Sciatic nerve (tissue), 2 donors: ENCODE measurements around the gene MRPL14. TPM values are rescaled to one million over a fixed set of nuclear protein-coding genes. Genes with fewer than 3 reads are reported as not detected.
A peak's percentile ranks its signal among the peaks of the same experiment; 100 is the strongest.
"Not testable (repeated sequence)": the region's sequence is repeated elsewhere in the genome, so short reads cannot be mapped to it uniquely, and the experiment has no call there.

ENCODE experiments used
- ATAC-seq: fragments of 200-7000 bp; cut with Tn5 transposase; one replicate; pipeline ENCODE4 v1.9.1; 2020; ENCODE audit warnings: mild to moderate bottlenecking, moderate library complexity
- DNase-seq: peaks from one replicate; pipeline ENCODE4 v3.0.0-alpha.2; 2020; ENCODE audit warnings: low spot score
- intact Hi-C: fragments of 100-400 bp; cut with DNase I; formaldehyde crosslinking; loops from one replicate; pipeline ENCODE4 v1.14.2; 2022
- total RNA-seq: library from RNA; stranded (reverse); fragmentation: NEBNext Ultra II Directional; extraction: Animal tissue kit (Norgen Biotek cat#: 25700); gene quantifications from one replicate; pipeline ENCODE4 v1.2.1, GENCODE V29; 2021
- donor health status: DM: no; HTN: no; CAD: no.
- donor health status: DM: no; HTN: no; CAD: no.

Gene MRPL14
- total RNA-seq, 1 donor from 2014 or later, result 21.8 TPM

DNA sequence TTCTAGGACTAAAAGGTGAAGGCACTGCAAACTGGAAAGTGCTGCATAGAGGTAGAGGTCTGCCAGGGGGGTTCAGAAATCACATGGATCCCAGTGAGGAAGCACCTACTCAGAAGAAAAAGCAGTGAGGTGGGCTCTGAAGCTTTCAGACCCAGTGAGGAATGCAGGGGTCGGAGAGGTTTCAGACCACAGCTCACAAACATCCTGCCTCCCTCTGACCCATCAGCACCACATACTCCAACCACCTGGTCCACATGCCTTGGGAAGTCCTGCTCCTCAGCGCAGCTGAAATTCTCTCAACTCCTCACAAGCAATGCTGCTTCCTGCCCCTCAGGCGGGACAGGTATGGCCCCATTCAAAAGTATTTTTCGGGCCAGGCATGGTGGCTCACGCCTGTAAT, 20.2 kb downstream of the MRPL14 start:
- DNase-seq (no peak), ATAC-seq (no peak)
- intact Hi-C loops, result no loop called here

DNA sequence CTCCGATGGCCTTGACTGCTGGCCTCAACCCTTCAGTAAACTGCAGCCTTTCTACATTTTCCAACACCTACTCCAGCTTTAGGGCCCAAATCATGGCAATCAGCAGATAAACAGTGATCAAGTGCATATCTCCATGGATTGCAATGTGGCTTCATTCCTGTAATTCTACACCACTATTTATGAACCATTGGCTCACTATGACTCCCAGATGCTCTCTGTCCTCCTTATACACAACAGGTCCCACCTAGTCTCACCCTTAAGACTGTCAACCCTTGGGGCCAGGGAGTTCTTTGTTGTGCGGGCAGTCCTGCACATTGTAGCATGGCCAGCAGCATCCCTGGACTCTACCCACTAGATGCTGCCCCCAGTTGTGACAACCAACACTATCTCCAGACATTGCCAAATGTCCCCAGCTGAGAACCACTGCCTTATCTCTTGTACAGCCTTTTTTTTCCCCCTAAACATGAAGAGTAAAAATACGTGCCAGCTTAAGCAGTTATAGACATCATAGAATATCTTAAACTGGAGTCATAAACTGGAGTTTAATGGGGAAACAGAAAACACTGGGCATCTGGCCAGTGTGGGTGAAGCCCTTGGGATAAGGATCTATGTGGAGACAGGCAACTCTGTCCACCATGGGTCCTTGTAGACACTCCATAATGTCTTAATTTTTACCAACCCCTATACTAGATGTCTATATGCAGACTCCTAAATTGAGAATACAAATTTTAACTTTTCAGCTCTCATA, 21.1 kb downstream of the MRPL14 start:
- ATAC-seq, result no peak
- DNase-seq, result no peak
- intact Hi-C loops, result no loop called here

DNA sequence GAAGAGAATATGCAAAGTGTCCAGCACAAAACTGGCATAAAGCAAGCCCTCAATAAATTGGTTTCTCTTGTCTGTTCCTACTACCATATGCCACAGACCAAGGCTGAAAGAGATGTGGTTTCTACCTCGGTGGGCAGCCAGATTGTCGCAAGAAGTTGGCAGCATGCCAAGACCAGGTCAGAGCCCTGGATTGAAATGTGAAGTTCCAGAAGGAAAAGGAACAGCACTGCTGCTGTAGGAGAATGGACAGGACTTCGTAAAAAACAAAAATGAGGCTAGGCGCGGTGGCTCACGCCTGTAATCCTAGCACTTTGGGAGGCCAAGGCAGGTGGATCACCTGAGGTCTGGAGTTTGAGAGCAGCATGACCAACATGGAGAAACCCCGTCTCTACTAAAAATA, 22.1 kb downstream of the MRPL14 start:
- intact Hi-C loops, result no loop called here
- DNase-seq (no peak), ATAC-seq (no peak)

- no peak for DNase-seq
- peak; percentile 70 for ATAC-seq
- intact Hi-C loops, result no loop called here
Observed at GRCh38 chr6:44104481-44105021, 22.7 kb downstream of the MRPL14 start.

GRCh38 chr6:44102527-44102926, 24.7 kb downstream of the MRPL14 start:
- intact Hi-C loops, result no loop called here
- no peak for ATAC-seq

GRCh38 chr6:44101832-44102231, 25.4 kb downstream of the MRPL14 start:
- no peak for DNase-seq
- intact Hi-C loops, result no loop called here
- no peak for ATAC-seq

More at GRCh38 chr6:44102527-44102926, 24.7 kb downstream of the MRPL14 start:
- DNase-seq, result no peak

DNA sequence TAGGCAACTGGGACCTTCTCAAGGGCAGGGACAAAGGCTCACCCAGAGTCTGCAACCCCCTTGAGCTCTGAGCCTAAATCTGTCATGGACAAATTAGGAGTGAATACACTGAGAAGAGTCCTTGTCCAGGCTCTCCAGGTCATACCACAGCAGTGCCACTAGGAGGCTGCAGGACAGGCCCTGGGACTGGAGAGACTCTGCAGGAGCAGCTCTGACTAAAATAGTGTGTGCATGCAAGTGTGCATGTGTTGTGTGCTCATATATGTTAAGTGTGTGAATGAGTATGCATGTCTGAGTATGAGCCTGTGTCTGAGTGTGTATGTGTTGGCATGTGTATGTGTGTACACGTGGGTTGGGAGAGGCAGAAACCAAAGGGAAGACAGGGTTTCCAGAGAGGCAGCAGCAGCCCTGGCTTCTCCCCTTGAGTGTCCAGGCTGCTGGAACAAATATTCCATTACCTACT, 27.1 kb downstream of the MRPL14 start:
- intact Hi-C loops, result no loop called here
- DNase-seq (no peak), ATAC-seq (no peak)

- ATAC-seq, result no peak
- intact Hi-C loops, result loop anchor here (5.0 kb wide), 1 partner anchor 53 kb away; no protein-coding TSS in a partner anchor
- no peak for DNase-seq
Observed at GRCh38 chr6:44099192-44099591, 28.1 kb downstream of the MRPL14 start.

DNA sequence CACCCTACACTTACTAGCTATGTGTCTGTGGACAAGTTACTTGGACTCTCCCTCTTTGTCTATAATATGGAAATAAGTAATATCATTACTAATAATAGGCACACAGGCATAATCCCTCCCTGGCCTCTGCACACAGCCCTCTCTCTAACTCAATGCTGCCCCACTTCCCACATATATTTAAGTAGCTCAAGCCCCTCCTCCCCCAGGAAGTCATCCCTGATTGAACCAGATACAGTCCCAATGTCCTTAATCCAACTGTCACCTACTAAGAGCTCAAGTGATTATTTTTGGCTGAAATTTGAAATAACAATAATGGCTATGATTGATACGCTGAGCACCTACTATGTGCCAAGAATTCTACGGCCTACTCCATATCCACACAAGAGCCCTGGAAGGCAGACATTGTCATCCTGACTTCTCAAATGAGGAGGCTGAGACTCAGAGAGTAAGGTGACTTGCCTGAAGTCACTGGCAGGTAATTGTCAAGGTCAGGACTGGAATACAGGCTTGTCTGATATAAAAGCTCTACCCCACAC, 29.4 kb downstream of the MRPL14 start:
- ATAC-seq (no peak), DNase-seq (no peak)
- intact Hi-C loops, result loop anchor here (5.0 kb wide), 1 partner anchor 54 kb away; no protein-coding TSS in a partner anchor

GRCh38 chr6:44096612-44097011, 30.6 kb downstream of the MRPL14 start:
- intact Hi-C loops, result loop anchor here (5.0 kb wide), 1 partner anchor 56 kb away; no protein-coding TSS in a partner anchor
- ATAC-seq (peak; percentile 88), DNase-seq (peak; percentile 87)

DNA sequence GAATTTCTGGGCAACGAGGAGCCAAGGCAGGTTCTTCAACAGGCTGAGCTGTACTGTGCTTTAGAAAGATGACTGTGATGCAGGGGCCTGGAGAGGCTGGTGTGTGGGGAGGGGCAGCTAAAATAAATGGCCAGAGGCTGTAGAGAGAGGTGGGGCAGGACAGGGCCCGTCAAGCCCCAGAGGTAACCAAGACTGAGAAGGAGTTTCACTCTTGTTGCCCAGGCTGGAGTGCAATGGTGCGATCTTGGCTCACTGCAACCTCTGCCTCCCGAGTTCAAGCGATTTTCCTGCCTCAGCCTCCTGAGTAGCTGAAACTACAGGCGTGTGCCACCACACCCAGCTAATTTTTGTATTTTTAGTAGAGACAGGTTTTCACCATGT, 32.0 kb downstream of the MRPL14 start:
- intact Hi-C loops, result loop anchor here (5.0 kb wide), 1 partner anchor 57 kb away; no protein-coding TSS in a partner anchor
- not testable (repeated sequence) for ATAC-seq, DNase-seq

DNA sequence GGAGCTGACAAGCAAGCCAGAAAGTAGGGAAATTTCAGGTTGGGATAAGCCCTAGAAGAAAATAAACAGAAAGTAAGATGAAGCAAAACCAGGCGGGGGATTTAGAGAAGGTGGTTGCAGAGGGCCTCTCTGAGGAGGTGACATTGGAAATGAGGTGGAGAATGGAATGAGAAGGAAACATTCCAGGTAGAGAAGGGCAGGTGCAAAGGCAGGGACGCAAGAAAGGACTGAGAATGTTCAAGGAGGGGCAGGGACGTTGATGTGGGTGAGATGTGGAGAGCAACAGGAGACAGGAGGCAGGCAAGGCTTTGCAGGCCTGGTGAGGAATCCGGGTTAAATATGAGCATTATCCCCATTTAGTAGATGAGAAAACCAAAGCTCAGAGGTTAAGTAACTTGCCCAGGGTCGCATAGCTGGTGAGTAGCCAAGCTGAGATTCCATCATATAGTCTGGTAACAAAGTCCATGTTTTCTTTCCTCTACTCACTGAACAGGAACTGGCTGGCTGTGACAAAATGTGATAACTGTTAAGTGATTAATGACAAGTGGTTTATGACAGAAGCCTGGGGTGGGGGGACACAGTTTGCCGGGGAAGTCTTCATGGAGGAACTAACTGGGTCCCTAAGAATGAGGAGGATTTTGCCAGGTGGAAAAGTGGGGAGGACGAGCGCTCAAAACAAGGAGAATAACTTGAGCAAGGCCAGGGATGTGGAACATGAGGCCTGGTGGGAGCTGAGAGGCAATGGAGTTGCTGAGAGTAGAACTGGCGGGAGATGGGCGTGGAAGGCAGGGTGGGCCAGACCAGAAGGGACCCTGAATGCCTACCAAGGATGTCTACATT, 32.6 kb downstream of the MRPL14 start:
- DNase-seq, result no peak
- no peak for ATAC-seq
- intact Hi-C loops, result loop anchor here (5.0 kb wide), 1 partner anchor 58 kb away; no protein-coding TSS in a partner anchor

DNA sequence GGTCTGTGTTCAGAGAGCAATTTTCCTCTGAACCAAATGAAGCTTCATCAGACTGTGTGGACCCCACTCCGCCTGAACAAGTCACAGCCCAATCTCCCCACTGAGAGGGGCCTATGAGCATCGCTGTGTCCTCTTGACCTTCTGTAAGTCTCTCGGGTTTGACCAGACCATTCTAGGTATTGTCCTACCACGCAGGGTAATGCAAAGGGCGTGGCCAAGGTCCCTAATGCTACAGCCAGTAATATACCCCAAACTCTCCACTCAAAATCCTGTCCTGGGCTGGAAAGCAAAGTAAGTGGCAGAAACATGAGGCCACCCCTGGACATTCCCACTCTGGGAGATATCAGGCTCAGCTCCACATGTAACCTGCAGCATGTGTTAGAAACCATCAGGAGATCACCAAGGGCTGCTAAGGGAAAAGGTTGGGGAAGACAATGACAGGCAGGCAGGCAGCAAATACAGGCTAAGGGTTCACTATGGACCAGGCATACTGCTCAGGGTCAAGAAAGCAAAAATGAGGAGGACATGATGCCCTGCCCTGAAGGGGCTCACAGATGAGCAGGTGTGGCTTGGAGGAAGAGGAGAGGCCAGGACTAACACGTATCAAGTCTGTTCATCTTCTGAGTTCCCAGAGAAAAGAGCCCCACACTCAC, 33.4 kb downstream of the MRPL14 start:
- intact Hi-C loops, result no loop called here
- DNase-seq, result no peak
- no peak for ATAC-seq

DNA sequence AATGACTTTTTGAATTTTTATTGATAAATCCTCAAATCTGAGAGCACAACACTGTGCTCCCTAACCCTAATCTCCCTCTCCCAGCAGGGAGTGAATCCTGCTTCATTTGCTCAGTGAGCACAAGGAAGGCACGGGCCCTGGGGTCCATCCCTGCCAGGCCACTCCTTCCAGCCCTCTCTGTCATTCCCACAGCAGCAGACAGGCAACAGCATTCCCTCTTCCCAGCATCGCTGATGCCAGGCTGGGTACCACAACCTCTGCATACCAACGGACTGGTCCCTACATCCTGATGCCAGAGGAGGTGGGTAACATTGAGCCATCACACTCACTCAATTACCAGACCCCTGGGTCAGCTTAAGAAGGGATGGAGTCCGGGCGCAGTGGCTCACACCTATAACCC, 34.2 kb downstream of the MRPL14 start:
- no peak for ATAC-seq
- DNase-seq, result no peak
- intact Hi-C loops, result no loop called here

DNA sequence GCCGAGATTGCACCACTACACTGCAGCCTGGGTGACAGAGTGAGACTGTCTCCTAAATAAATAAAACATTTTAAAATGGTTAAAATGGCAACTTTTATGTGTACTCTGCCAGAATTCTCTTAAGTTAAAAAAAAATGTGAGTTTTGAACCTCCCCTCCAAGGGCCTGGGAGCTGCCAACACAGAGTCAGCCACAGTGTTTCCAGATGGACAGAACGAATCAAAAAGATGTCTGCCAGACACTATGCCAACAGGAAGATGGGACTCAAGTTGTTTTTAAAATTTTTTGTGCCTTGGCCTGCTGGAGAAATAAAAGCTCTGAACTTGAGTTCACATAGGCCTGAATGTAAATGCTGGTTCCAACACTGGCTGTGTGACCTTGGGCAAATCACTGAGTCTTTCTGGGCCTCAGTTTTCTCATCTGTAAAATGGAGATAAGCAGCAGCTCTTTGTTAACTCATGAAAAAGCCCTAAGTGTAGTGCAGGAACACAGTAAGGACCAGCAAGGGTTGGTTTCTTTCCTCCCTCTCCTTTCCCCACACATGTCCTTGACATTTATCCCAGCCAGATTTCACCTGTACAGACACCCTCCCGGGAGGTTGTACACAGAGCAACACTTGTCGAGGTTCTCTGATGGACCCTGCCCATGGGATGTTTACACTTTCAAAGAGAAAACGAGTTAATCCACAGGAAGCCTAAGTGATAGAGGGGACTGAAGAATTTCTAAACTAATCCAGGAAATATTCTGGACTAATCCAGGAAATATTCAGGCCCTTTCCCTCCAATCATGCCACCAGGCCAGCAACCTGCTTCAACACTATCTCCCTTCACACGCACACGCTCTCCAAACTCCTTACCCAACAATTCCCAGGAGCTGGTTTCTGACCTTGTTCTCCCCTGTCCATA, 35.0 kb downstream of the MRPL14 start:
- ATAC-seq (no peak), DNase-seq (no peak)
- intact Hi-C loops, result no loop called here

DNA sequence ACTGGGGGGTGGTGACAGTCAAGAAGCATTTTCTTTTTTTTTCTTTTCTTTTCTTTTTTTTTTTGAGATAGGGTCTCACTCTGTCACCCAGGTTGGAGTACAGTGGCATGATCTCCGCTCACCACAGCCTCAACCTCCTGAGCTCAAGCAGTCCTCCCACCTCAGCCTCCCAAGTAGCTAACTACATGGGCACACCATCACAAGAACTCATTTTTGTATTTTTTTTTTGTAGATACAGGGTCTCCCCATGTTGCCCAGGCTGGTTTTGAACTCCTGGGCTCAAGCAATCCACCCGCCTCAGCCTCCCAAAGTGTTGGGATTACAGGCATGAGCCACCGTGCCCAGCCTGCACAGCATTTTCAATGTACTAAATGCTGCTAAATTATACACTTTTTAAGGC, 35.9 kb downstream of the MRPL14 start:
- ATAC-seq, intact Hi-C loops, DNase-seq: not testable (repeated sequence)

DNA sequence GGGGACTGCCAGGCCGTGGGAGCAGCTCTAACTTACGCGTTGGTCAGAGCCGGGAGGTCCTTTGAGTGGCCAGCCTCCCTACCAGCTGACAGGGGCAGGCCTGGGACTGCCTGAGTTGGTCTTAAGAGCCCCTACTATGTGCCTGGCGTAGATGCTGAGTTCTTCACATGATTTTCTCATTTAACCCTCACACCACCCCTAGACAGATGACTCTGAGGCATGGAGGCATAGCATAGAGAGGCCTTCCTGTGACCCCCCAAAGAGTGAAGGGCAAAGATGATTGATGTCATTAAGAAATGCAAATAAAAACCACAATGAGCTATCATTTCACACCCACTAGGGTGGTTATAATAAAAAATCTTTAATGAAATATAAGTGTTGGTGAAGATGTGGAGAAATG, 36.8 kb downstream of the MRPL14 start:
- no peak for DNase-seq
- ATAC-seq, result no peak
- intact Hi-C loops, result no loop called here
